KMS-11 (cell line): ENCODE measurements around the gene FXR2.

ENCODE experiments used
- H2AFZ ChIP-seq: fragments of 200-600 bp; sonication (generic); 2 replicates; pipeline ENCODE4 v1.6.1; 2016; ENCODE audit warnings: antibody characterized with exemption, mixed run types, low read depth
- H3K27ac ChIP-seq: fragments of 200-600 bp; sonication (generic); 2 replicates; pipeline ENCODE4 v1.6.1; 2016; ENCODE audit warnings: mild to moderate bottlenecking, mixed run types
- H3K27me3 ChIP-seq: fragments of 200-600 bp; sonication (generic); 2 replicates; pipeline ENCODE4 v1.6.1; 2017; ENCODE audit warnings: mild to moderate bottlenecking, low read depth, mixed run types, moderate library complexity; ENCODE audit not compliant: insufficient read depth
- H3K36me3 ChIP-seq: fragments of 200-600 bp; sonication (generic); 2 replicates; pipeline ENCODE4 v1.6.1; 2017; ENCODE audit warnings: mild to moderate bottlenecking, mixed run types; ENCODE audit not compliant: insufficient read depth
- H3K4me1 ChIP-seq: fragments of 200-600 bp; sonication (generic); 2 replicates; pipeline ENCODE4 v1.6.1; 2016; ENCODE audit warnings: mild to moderate bottlenecking, low read depth, mixed run types; ENCODE audit not compliant: poor library complexity, severe bottlenecking
- H3K4me2 ChIP-seq: fragments of 200-600 bp; sonication (generic); 2 replicates; pipeline ENCODE4 v1.7.0; 2016; ENCODE audit warnings: mild to moderate bottlenecking, mixed run types
- H3K4me3 ChIP-seq: fragments of 200-600 bp; sonication (generic); IDR thresholded peaks from 2 replicates; pipeline ENCODE4 v1.6.1; 2017; ENCODE audit warnings: low read depth, low read length, mixed read lengths; ENCODE audit not compliant: insufficient read depth
- H3K79me2 ChIP-seq: fragments of 200-600 bp; sonication (generic); 2 replicates; pipeline ENCODE4 v1.6.1; 2016; ENCODE audit warnings: low read depth, mixed run types; ENCODE audit not compliant: insufficient read depth
- H3K9ac ChIP-seq: fragments of 200-600 bp; sonication (generic); 2 replicates; pipeline ENCODE4 v1.6.1; 2016; ENCODE audit warnings: mild to moderate bottlenecking, mixed run types
- H4K20me1 ChIP-seq: fragments of 200-600 bp; sonication (generic); 2 replicates; pipeline ENCODE4 v1.6.1; 2016; ENCODE audit warnings: mild to moderate bottlenecking, mixed run types; ENCODE audit not compliant: insufficient read depth
- TF ChIP-seq, protein P1 (sequence below): fragments of 200-600 bp; sonication (generic); conservative IDR thresholded peaks from 2 replicates; pipeline ENCODE4 v1.6.1; 2017; ENCODE audit warnings: low read depth, mild to moderate bottlenecking, antibody characterized with exemption, low read length, moderate library complexity, mixed read lengths

Gene FXR2

DNA sequence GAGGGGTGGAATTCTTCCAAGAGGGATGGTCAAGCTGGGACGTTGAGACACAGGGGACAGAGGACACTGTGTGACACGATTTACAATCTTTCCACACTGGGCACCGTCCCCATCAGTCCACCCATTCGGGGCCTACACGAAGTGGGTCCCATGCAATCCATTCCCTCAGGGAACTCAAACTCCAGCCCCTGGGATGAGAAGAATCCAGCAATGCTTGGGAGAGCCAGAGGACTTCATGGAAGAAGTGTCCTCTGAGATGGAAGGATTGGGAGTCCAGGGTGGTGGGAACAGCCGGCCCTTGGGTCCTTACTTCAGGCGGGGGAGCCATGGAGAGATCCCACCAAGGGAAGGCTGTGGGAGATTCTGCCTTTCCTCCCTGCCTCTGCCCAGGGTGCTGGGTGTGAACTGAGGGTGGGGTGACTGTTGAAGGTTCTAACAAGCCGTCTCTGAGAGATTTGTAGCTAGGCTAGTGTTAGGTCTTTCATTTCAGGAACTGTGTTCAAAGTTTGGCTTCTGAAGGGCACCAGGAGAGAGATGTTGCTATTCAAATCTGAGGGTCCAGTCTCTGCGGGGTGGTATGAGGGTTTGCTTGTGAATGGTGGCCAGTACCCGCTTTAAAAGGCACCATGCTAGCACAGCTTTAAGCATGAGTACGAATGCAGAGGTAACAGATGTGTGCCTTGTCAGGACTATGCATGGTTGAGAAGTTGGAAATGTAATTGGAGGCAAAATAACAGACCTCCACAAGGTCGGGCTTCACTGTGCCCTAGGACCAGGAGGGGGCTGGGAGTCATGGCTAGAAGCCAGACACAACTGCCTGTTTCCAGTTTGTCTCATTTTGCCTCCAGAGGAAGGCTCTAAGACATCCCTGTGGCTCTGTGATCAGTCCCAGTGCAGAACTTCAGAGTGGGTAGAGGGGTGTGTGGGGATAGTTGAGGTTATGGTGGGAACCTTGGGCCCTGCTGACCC, 38.0 kb upstream of the FXR2 start:
- Histone ChIP-seq H2AFZ (no peak overlapping the region), H3K27me3 (no peaks in the 10 kb centered on the region), H4K20me1 (no peaks in the 10 kb centered on the region), H3K27ac (no peak overlapping the region), H3K4me2 (no peak overlapping the region), H3K9ac (no peak overlapping the region), H3K36me3 (no peaks in the 10 kb centered on the region), H3K4me3 (no peak overlapping the region), H3K4me1 (no peaks in the 10 kb centered on the region), H3K79me2 (no peaks in the 10 kb centered on the region)
- TF ChIP-seq, protein P1, sequence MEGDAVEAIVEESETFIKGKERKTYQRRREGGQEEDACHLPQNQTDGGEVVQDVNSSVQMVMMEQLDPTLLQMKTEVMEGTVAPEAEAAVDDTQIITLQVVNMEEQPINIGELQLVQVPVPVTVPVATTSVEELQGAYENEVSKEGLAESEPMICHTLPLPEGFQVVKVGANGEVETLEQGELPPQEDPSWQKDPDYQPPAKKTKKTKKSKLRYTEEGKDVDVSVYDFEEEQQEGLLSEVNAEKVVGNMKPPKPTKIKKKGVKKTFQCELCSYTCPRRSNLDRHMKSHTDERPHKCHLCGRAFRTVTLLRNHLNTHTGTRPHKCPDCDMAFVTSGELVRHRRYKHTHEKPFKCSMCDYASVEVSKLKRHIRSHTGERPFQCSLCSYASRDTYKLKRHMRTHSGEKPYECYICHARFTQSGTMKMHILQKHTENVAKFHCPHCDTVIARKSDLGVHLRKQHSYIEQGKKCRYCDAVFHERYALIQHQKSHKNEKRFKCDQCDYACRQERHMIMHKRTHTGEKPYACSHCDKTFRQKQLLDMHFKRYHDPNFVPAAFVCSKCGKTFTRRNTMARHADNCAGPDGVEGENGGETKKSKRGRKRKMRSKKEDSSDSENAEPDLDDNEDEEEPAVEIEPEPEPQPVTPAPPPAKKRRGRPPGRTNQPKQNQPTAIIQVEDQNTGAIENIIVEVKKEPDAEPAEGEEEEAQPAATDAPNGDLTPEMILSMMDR, result no peak

DNA sequence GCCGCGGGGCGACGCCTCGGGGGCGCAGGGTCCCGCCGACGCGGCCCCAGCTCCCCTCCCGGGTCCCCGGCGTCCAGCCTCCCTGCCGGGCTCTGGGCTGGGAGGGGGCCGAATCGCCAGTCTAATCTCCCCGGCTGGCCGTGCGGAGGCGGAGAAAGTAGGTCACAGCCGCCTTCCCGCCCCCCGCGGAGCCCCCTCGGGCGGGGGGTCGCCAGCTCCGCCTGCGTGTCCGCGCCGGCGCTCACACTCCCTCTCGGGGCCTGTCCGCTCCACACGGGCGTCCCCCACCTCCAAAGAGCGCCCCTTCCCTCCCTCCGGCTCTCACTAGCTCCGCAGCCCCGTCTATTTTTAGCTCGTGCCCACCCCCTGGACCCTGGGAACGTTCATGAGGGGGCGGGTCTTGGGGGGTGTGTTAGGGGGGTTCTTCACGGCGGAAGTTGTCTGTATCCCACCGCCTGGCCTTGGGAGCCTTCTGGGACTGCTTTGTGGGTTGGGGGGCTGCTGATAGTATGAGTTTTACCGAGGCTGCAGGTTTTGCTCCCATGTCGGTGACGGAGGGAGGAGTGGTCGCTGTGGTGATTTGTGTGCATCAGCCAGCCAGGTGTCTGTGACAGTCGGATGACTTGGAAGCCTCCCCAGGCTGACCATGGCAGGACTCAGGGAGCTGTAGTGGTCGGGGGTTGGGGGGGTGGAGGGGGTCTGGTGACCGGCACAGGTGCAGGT, 37.1 kb upstream of the FXR2 start:
- no peaks in the 10 kb centered on the region for H3K4me1 ChIP-seq
- H3K4me2 ChIP-seq, result no peak overlapping the region
- no peak overlapping the region for H2AFZ ChIP-seq
- TF ChIP-seq, protein P1, result no peak
- no peaks in the 10 kb centered on the region for H3K36me3 ChIP-seq
- H3K9ac ChIP-seq, result no peak overlapping the region
- no peak overlapping the region for H3K4me3 ChIP-seq
- H4K20me1 ChIP-seq, result no peaks in the 10 kb centered on the region
- no peaks in the 10 kb centered on the region for H3K79me2 ChIP-seq
- no peak overlapping the region for H3K27ac ChIP-seq
- no peaks in the 10 kb centered on the region for H3K27me3 ChIP-seq

DNA sequence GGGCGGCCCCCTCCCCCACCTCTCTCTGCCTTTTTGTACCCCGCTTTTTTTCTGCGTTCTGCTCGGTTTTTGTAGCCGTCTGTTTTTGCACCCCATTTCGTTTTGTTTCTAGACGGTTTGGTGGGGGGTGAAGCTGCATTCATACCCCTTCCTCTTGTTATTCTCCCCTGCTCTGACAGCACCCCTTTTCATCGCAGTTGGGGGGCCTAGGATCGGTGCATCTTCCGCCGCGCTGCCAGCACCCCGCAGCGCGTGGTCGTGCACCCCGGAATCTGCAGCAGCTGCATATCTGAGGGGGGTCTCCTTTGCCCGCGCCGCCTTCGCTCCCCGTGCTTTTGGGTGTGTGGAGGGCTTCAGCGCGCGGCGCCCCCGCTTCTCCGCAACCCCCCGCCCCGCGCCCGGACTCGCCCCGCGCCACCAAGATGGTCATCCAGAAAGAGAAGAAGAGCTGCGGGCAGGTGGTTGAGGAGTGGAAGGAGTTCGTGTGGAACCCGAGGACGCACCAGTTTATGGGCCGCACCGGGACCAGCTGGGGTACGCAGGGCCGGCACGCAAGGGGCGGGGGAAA, 36.5 kb upstream of the FXR2 start:
- TF ChIP-seq, protein P1, result no peak
- Histone ChIP-seq H3K27ac (no peak overlapping the region), H3K27me3 (no peaks in the 10 kb centered on the region), H3K4me3 (no peak overlapping the region), H4K20me1 (no peaks in the 10 kb centered on the region), H3K4me2 (no peak overlapping the region), H2AFZ (no peak overlapping the region), H3K36me3 (no peaks in the 10 kb centered on the region), H3K9ac (no peak overlapping the region), H3K79me2 (no peaks in the 10 kb centered on the region), H3K4me1 (no peaks in the 10 kb centered on the region)

DNA sequence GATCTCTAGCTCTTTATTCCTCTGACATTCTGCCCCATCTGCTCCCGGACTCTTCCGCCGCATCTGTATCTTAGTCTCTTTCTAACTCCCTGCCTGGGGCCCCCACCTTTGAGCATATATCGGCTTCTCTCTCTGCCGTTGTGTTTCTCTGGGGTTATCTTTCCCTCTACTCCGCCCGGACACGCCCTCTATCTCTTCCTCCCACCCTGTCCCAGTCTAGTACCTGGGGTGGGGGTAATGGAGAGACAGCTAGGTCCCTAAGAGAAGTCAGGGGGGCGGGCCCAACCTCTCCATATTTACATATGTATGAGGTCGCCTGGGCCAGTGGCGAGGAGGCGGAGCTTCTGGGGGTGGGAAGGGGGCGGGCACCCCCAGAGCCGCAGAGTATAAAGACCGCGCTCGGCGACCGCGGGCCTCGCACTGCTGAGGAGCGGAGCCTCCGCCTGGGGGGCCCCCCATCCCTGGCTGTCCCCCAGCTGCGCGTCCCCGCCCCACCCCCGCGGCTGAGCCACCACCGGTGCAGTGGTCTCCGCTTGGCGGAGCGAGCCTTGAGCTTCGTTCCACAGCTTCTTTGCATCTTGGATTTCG, 35.9 kb upstream of the FXR2 start, which contains the start of gene ATP1B2:
TSS of gene ATP1B2 (plus strand) at position 418 of the 588 bp plus-strand sequence. CDS start 593 bp downstream, outside the sequence.
- no peak within 1 kb of the TSS for H2AFZ ChIP-seq
- H3K4me1 ChIP-seq, result no peaks in the 10 kb centered on the region
- H3K9ac ChIP-seq, result no peak within 1 kb of the TSS
- no peaks in the 10 kb centered on the region for H3K27me3 ChIP-seq
- H3K4me2 ChIP-seq, result no peak within 1 kb of the TSS
- TF ChIP-seq, protein P1, result no peak
- H3K4me3 ChIP-seq, result no peak within 1 kb of the TSS
- H3K27ac ChIP-seq, result no peak within 1 kb of the TSS
- no peaks in the 10 kb centered on the region for H3K36me3 ChIP-seq
- H4K20me1 ChIP-seq, result no peaks in the 10 kb centered on the region
- H3K79me2 ChIP-seq, result no peaks in the 10 kb centered on the region
